Fibroblast of lung (primary cell): ENCODE data around the gene C6orf163.

ENCODE experiments used
- CTCF ChIP-seq, 2 donors: IDR thresholded peaks in 1 of 2; conservative IDR thresholded peaks in 1 of 2; 1 replicate in 1 of 2; 2 replicates in 1 of 2; pipeline ENCODE4 v1.5.1; 2011 to 2012; ENCODE audit warnings: low read length in 2 of 2, control low read depth in 1 of 2, inconsistent platforms in 1 of 2, low read depth in 1 of 2, mild to moderate bottlenecking in 1 of 2
- EZH2 ChIP-seq: IDR thresholded peaks from 2 replicates; pipeline ENCODE4 v1.5.1; 2012; ENCODE audit warnings: low read length, control low read depth, mild to moderate bottlenecking; ENCODE audit errors: missing control alignments

- TF ChIP-seq CTCF (conservative IDR thresholded peaks at IDR 0.05 in 1 of 2, IDR thresholded peaks at IDR 0.05 in 1 of 2; ENCODE audit: low read depth in 1 of 2, low read length in 2 of 2) (no peak), EZH2 (no peak)
Measured at GRCh38 chr6:87384449-87384848, 39.8 kb downstream of the C6orf163 start.
